A549 (cell line): Measurements from ENCODE around the gene KDM6A. TPM values are rescaled to one million over a fixed set of nuclear protein-coding genes. Genes with fewer than 3 reads are reported as not detected.

Experiments
- ATAC-seq, 2 experiments: fragments of 200-7000 bp in 1 of 2; fragments of >200 bp in 1 of 2; cut with Nextera tagmentation in 1 of 2; cut with Tn5 transposase in 1 of 2; 3 replicates each; pipeline versions ENCODE4 v1.8.0 to v1.9.1; 2018 to 2020; ENCODE audit warnings: mild to moderate bottlenecking in 1 of 2, moderate library complexity in 1 of 2
- CTCF ChIA-PET: fragments of 300-600 bp; sonication (Branson Sonifier 250); formaldehyde crosslinking; extraction: SDS; loops from one replicate; lab custom pipeline; 2021; ENCODE audit warnings: antibody characterized with exemption, inconsistent platforms; lab: Yijun Ruan, JAX
- POLR2A ChIA-PET: fragments of 350-600 bp; formaldehyde crosslinking; extraction: SDS; loops from one replicate; lab custom pipeline; 2021; ENCODE audit warnings: antibody characterized with exemption, inconsistent platforms; lab: Yijun Ruan, JAX
- DNase-seq, 2 experiments: peaks; one replicate each; pipeline versions ENCODE4 v3.0.0 to v3.0.0-alpha.2; 2011 to 2016; ENCODE audit warnings: low read depth in 1 of 2, low spot score in 1 of 2
- FAIRE-seq: peaks from 2 replicates; lab custom pipeline; 2011; peaks lifted over from hg19 to GRCh38; lab: Jason Lieb, UNC
- H3K27ac ChIP-seq, 2 experiments: fragments of >200 bp; sonication (Bioruptor Twin); formaldehyde crosslinking; 3 replicates each; pipeline ENCODE4 v1.5.1; 2016 to 2017
- H3K4me1 ChIP-seq: fragments of >200 bp; sonication (Bioruptor Twin); formaldehyde crosslinking; 3 replicates; pipeline ENCODE4 v1.6.1; 2016
- H3K4me2 ChIP-seq: fragments of >200 bp; sonication (Bioruptor Twin); formaldehyde crosslinking; 3 replicates; pipeline ENCODE4 v1.6.1; 2016
- H3K4me3 ChIP-seq: fragments of >200 bp; sonication (Bioruptor Twin); formaldehyde crosslinking; 3 replicates; pipeline ENCODE4 v1.5.1; 2016
- H3K9me3 ChIP-seq: fragments of >200 bp; sonication (Bioruptor Twin); formaldehyde crosslinking; 3 replicates; pipeline ENCODE4 v1.6.1; 2016
- CEBPB ChIP-seq, 2 experiments: fragments of >200 bp in 1 of 2; sonication (Bioruptor Twin) in 1 of 2; formaldehyde crosslinking in 1 of 2; IDR thresholded peaks; 2 replicates each; pipeline ENCODE4 v1.6.1; 2012 to 2016
- GATA3 ChIP-seq: IDR thresholded peaks from 2 replicates; pipeline ENCODE4 v1.6.1; 2012; ENCODE audit warnings: borderline replicate concordance
- ZNF302 ChIP-seq: fragments of 250-450 bp; sonication (Bioruptor Pico); IDR thresholded peaks from 2 replicates; pipeline ENCODE4 v1.9.0; 2021; ENCODE audit warnings: inconsistent platforms, mild to moderate bottlenecking, moderate library complexity
- WGBS: methylation state at CpG from one replicate; pipeline ENCODE4 v1.1.6; 2017; ENCODE audit errors: missing lambda C conversion rate; 5-methylcytosine and 5-hydroxymethylcytosine counted together
- polyA plus RNA-seq, 4 experiments: library from polyadenylated mRNA; depleted of rRNA in 3 of 4; stranded (reverse); fragments of >200 nt; fragmentation: RNase III in 1 of 4; extraction: RNeasy Plus Mini Kit Qiagen cat#74134 plus additional on column Dnase treatment in 1 of 4; gene quantifications; 2 replicates in 3 of 4; 3 replicates in 1 of 4; pipeline ENCODE4 v1.2.3, GENCODE V29; 2011 to 2017
- TF ChIP-seq, protein P1 (sequence below): fragments of 450-650 bp; IDR thresholded peaks from 2 replicates; pipeline ENCODE4 v1.6.1; 2014; ENCODE audit warnings: antibody characterized with exemption
- TF ChIP-seq, protein P2 (sequence below): fragments of >200 bp; sonication (Bioruptor Twin); formaldehyde crosslinking; IDR thresholded peaks from 2 replicates; pipeline ENCODE4 v1.6.1; 2016

Gene KDM6A
- polyA plus RNA-seq, 2 of the 4 experiments (the other 2 are of a cell fraction), result 9.3 to 18.4 TPM

DNA sequence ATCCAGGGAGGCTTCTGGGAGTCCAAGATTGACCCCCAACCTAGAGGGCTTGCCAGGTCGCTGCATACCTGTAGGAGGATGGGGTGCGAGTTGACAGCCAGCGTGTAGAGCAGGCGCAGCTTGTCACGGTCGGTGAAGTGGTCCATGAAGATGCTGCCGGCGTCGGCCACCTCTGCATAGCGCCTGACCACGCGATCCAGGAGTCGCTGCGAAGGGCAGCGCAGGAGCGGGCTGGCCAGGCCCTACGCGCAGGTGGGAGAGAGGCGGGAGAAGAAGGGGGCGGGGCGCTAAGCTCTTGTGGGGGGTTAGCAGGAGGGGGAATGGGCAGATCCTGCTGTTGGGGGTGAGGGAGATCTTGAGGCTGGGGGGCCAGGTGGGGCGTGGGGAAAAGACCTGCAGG is 284.7 kb downstream of the KDM6A start:
- 90% methylated on average over 9 of the region's 22 CpGs for WGBS
- Histone ChIP-seq H3K27ac (no peak overlapping the region), H3K9me3 (0 out of 3 replicates have a peak, but pooled peaks cover 3% of the 10 kb centered on the region), H3K4me2 (no peak overlapping the region), H3K4me1 (no peaks in the 10 kb centered on the region), H3K4me3 (no peak overlapping the region)
- ChIA-PET CTCF (interaction anchor here (0.8 to 1.1 kb wide), 2 partner anchors 10 to 29 kb away, joined by 3 to 4 read pairs; no protein-coding TSS in a partner anchor), POLR2A (no interaction called here)
- no peak for ATAC-seq
- FAIRE-seq, result no peak
- TF ChIP-seq, protein P1, sequence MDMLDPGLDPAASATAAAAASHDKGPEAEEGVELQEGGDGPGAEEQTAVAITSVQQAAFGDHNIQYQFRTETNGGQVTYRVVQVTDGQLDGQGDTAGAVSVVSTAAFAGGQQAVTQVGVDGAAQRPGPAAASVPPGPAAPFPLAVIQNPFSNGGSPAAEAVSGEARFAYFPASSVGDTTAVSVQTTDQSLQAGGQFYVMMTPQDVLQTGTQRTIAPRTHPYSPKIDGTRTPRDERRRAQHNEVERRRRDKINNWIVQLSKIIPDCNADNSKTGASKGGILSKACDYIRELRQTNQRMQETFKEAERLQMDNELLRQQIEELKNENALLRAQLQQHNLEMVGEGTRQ, result no peak
- TF ChIP-seq CEBPB (IDR thresholded peaks at IDR 0.05) (no peak), ZNF302 (CRISPR knock-in tag) (no peak), GATA3 (no peak)
- TF ChIP-seq, protein P2, sequence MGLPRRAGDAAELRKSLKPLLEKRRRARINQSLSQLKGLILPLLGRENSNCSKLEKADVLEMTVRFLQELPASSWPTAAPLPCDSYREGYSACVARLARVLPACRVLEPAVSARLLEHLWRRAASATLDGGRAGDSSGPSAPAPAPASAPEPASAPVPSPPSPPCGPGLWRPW, result no peak
- DNase-seq, result no peak

Other genes starting within 250 kb of the KDM6A start
- not detected in 2 replicates for gene DUSP21, start 29.2 kb upstream of the KDM6A start, polyA plus RNA-seq (2011; rRNA removed)
- not detected in 3 replicates for gene DUSP21, start 29.2 kb upstream of the KDM6A start, polyA plus RNA-seq (2017; fragmentation: RNase III; extraction: RNeasy Plus Mini Kit Qiagen cat#74134 plus additional on column Dnase treatment)